Measurements from ENCODE around the gene MED14.

The MED14 gene

GRCh38 chrX:40698851-40699250, 36.5 kb downstream of the MED14 start:
- Histone ChIP-seq H3K27ac (ENCODE audit: low read depth, low read length) (no peak overlapping the region), H3K9me3 (ENCODE audit: low read length) (no peaks in the 10 kb centered on the region), H3K27me3 (ENCODE audit: control insufficient read depth in 1 of 2, insufficient read depth in 2 of 2, low read length in 2 of 2) (no peaks in the 10 kb centered on the region), H3K36me3 (ENCODE audit: insufficient read depth, low read length) (peaks cover 1% of the 10 kb centered on the region), H3K4me1 (ENCODE audit: insufficient read depth, low read length) (no peaks in the 10 kb centered on the region), H3K9ac (ENCODE audit: low read length) (no peak overlapping the region), H3K4me3 (ENCODE audit: low read depth in 1 of 2, low read length in 2 of 2) (no peak overlapping the region)

DNA sequence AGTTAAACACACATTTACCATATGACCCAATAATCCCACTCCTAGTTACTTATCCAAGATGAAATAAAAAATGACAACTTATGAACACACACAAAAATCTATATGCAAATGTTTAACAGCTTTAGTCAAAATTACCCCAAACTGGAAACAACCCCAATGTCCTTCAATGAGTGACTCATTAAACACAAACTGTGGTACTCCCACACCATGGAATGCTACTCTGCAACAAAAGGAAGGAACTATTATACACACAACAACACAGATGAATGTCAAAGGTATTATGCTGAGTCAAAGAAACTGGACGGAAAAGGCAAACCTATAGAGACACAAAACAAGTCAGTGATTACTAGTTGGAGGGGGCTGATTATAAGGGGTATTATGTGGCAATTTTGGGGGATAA, 40.5 kb downstream of the MED14 start:
- Histone ChIP-seq H3K9me3 (ENCODE audit: low read length) (no peaks in the 10 kb centered on the region), H3K4me3 (ENCODE audit: low read depth in 1 of 2, low read length in 2 of 2) (no peak overlapping the region), H3K4me1 (ENCODE audit: insufficient read depth, low read length) (no peaks in the 10 kb centered on the region), H3K36me3 (ENCODE audit: insufficient read depth, low read length) (no peaks in the 10 kb centered on the region), H3K27ac (ENCODE audit: low read depth, low read length) (no peak overlapping the region), H3K9ac (ENCODE audit: low read length) (no peak overlapping the region), H3K27me3 (ENCODE audit: control insufficient read depth in 1 of 2, insufficient read depth in 2 of 2, low read length in 2 of 2) (no peaks in the 10 kb centered on the region)

DNA sequence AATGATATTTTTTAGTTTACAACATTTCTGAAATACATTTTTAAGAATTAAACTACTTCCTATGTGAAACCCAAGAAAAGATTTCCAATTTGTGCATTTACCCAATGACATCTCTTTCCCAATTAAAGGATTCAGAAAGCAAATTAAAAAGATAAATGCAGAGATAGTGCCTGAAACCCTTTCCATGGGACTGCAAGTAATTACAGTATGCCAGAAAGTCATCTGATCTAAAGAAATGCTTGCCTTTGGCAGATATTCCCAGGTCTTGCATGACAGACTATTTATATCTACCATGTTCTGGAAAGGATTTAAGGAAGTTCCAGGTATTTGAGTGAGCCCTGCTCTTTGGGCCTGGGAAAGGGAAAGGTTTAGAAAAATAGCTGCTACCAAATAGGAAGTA, 46.4 kb downstream of the MED14 start:
- peaks cover 4% of the 10 kb centered on the region for H3K36me3 ChIP-seq (ENCODE audit: insufficient read depth, low read length)
- H3K27ac ChIP-seq (ENCODE audit: low read depth, low read length) = no peak overlapping the region
- H3K4me3 ChIP-seq (ENCODE audit: low read depth in 1 of 2, low read length in 2 of 2) = no peak overlapping the region
- H3K9ac ChIP-seq (ENCODE audit: low read length) = no peak overlapping the region
- H3K27me3 ChIP-seq (ENCODE audit: control insufficient read depth in 1 of 2, insufficient read depth in 2 of 2, low read length in 2 of 2) = peaks cover 0 to 4% of the 10 kb centered on the region in 2 donors
- no peaks in the 10 kb centered on the region for H3K4me1 ChIP-seq (ENCODE audit: insufficient read depth, low read length)
- H3K9me3 ChIP-seq (ENCODE audit: low read length) = no peaks in the 10 kb centered on the region

GRCh38 chrX:40687169-40687568, 48.2 kb downstream of the MED14 start:
- Histone ChIP-seq H3K4me1 (ENCODE audit: insufficient read depth, low read length) (no peaks in the 10 kb centered on the region), H3K27ac (ENCODE audit: low read depth, low read length) (no peak overlapping the region), H3K9me3 (ENCODE audit: low read length) (no peaks in the 10 kb centered on the region), H3K9ac (ENCODE audit: low read length) (no peak overlapping the region), H3K36me3 (ENCODE audit: insufficient read depth, low read length) (peaks cover 4% of the 10 kb centered on the region), H3K4me3 (ENCODE audit: low read depth in 1 of 2, low read length in 2 of 2) (no peak overlapping the region), H3K27me3 (ENCODE audit: control insufficient read depth in 1 of 2, insufficient read depth in 2 of 2, low read length in 2 of 2) (peaks cover 0 to 4% of the 10 kb centered on the region in 2 donors)

DNA sequence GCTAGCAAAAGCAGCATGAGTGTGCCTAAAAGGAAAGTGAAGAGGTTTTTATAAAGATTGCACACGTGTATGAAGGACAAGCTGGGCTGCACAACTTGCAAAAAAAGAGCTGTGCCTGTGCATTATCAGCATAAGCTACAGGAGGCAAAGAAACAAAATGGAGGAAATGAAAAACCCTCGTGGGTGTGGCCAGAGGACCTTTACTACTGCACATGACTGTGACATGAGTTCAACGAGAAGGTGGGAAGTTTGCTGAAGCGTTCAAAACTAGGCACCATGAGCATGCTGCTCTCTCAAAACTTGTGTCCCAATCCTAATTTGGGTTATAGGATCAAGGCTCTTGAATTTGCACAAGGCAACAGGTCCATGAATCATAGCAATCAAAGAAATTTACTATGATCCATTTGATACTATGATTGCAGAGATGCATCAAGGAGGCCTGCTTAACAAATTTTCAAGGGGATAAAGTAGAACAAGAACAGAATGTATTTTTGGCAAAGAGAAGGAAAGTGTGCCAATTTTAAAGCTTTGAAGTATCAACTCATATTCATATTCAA, 49.9 kb downstream of the MED14 start:
- Histone ChIP-seq H3K9ac (ENCODE audit: low read length) (no peak overlapping the region), H3K27ac (ENCODE audit: low read depth, low read length) (no peak overlapping the region), H3K36me3 (ENCODE audit: insufficient read depth, low read length) (peaks cover 6% of the 10 kb centered on the region), H3K4me3 (ENCODE audit: low read depth in 1 of 2, low read length in 2 of 2) (no peak overlapping the region), H3K9me3 (ENCODE audit: low read length) (no peaks in the 10 kb centered on the region), H3K4me1 (ENCODE audit: insufficient read depth, low read length) (no peaks in the 10 kb centered on the region), H3K27me3 (ENCODE audit: control insufficient read depth in 1 of 2, insufficient read depth in 2 of 2, low read length in 2 of 2) (peaks cover 0 to 4% of the 10 kb centered on the region in 2 donors)

- Histone ChIP-seq H3K36me3 (ENCODE audit: insufficient read depth, low read length) (peaks cover 7% of the 10 kb centered on the region), H3K4me1 (ENCODE audit: insufficient read depth, low read length) (no peaks in the 10 kb centered on the region), H3K27me3 (ENCODE audit: control insufficient read depth in 1 of 2, insufficient read depth in 2 of 2, low read length in 2 of 2) (peaks cover 0 to 4% of the 10 kb centered on the region in 2 donors), H3K27ac (ENCODE audit: low read depth, low read length) (no peak overlapping the region), H3K9me3 (ENCODE audit: low read length) (no peaks in the 10 kb centered on the region), H3K9ac (ENCODE audit: low read length) (no peak overlapping the region), H3K4me3 (ENCODE audit: low read depth in 1 of 2, low read length in 2 of 2) (no peak overlapping the region)
Observed at GRCh38 chrX:40684092-40684491, 51.2 kb downstream of the MED14 start.

DNA sequence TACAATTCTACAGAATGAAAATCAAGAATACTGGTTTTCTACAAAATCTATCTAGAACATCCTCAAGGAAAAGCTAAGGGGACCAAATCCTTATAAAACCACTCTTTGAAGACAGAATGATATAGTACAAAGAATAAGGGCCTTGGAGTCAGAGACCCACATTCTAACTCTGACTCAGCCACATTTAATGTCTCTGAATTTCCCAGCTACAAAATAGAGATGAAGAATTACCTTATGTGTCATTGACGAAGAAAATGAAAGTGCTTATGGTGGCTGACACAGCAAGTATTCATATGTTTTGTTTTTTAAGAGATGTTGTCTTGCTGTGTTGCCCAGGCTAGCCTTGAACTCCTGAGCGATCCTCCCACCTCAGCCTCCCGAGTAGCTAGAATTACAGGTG, 52.1 kb downstream of the MED14 start:
- no peak overlapping the region for H3K9ac ChIP-seq (ENCODE audit: low read length)
- no peaks in the 10 kb centered on the region for H3K9me3 ChIP-seq (ENCODE audit: low read length)
- H3K4me1 ChIP-seq (ENCODE audit: insufficient read depth, low read length) = no peaks in the 10 kb centered on the region
- no peak overlapping the region for H3K4me3 ChIP-seq (ENCODE audit: low read depth in 1 of 2, low read length in 2 of 2)
- H3K27ac ChIP-seq (ENCODE audit: low read depth, low read length) = no peak overlapping the region
- peaks cover 6% of the 10 kb centered on the region for H3K36me3 ChIP-seq (ENCODE audit: insufficient read depth, low read length)
- peaks cover 0 to 4% of the 10 kb centered on the region in 2 donors for H3K27me3 ChIP-seq (ENCODE audit: control insufficient read depth in 1 of 2, insufficient read depth in 2 of 2, low read length in 2 of 2)

DNA sequence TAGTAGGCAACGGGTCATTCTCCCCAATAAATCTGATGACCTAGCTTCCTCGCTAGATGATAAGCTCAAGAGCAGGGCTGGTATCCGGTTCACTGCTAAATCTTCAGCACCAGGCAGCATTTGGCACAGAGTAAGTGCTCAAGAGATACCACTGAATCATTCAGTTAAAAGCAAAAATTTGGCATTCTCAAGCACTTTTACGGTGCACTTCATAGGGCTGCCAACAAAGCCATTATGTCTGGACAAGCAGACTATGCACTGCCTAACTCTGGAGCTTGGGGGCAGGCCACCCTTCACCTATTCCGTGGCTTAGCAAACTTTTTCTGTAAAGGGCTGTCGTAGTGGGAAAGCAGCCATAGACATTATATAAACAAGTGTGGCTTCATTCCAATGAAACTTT, 64.2 kb downstream of the MED14 start:
- no peak overlapping the region for H3K27ac ChIP-seq (ENCODE audit: low read depth, low read length)
- H3K9ac ChIP-seq (ENCODE audit: low read length) = no peak overlapping the region
- peaks cover 0 to 8% of the 10 kb centered on the region in 2 donors for H3K27me3 ChIP-seq (ENCODE audit: control insufficient read depth in 1 of 2, insufficient read depth in 2 of 2, low read length in 2 of 2)
- no peak overlapping the region for H3K4me3 ChIP-seq (ENCODE audit: low read depth in 1 of 2, low read length in 2 of 2)
- H3K9me3 ChIP-seq (ENCODE audit: low read length) = no peaks in the 10 kb centered on the region
- peaks cover 12% of the 10 kb centered on the region for H3K36me3 ChIP-seq (ENCODE audit: insufficient read depth, low read length)
- no peaks in the 10 kb centered on the region for H3K4me1 ChIP-seq (ENCODE audit: insufficient read depth, low read length)

DNA sequence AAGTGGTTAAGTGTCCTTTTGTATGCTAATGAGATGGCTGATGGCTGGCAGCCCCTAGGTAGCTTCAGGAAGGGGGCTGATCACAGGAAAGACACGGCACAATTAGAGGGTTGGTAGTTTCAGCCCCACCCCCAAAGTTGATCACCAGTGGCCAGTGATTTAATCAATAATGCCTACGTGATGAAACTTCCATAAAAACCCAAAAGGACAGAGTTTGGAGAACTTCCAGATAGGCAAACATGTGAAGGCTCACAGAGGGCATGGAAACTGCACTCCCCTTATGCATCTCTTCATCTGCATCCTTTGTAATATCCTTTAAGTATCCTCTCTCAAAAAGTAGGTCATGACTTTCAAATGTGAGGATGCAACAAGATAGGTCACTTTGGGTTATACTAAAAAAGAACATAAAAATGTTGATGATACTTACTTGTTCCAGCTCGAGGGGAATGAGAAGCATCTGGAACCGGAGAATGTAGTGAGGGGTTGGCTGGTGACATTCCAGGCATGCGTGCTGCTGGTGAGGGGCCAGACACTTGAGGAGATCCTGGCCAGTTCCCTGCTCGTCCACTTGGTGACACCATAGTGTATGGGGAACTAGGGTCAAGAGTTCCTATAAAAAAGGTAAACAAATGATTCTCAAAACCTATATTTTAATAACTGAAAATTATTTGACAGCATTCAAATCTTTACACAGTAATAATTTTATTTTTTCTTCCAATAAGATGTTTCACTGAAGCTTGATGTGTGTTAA, 71.3 kb downstream of the MED14 start:
- Histone ChIP-seq H3K27ac (ENCODE audit: low read depth, low read length) (no peak overlapping the region), H3K36me3 (ENCODE audit: insufficient read depth, low read length) (peaks cover 10% of the 10 kb centered on the region), H3K27me3 (ENCODE audit: control insufficient read depth in 1 of 2, insufficient read depth in 2 of 2, low read length in 2 of 2) (no peaks in the 10 kb centered on the region), H3K9ac (ENCODE audit: low read length) (no peak overlapping the region), H3K4me3 (ENCODE audit: low read depth in 1 of 2, low read length in 2 of 2) (no peak overlapping the region), H3K9me3 (ENCODE audit: low read length) (no peaks in the 10 kb centered on the region), H3K4me1 (ENCODE audit: insufficient read depth, low read length) (no peaks in the 10 kb centered on the region)

- Histone ChIP-seq H3K27me3 (ENCODE audit: control insufficient read depth in 1 of 2, insufficient read depth in 2 of 2, low read length in 2 of 2) (no peaks in the 10 kb centered on the region), H3K27ac (ENCODE audit: low read depth, low read length) (no peak overlapping the region), H3K9me3 (ENCODE audit: low read length) (no peaks in the 10 kb centered on the region), H3K4me1 (ENCODE audit: insufficient read depth, low read length) (no peaks in the 10 kb centered on the region), H3K36me3 (ENCODE audit: insufficient read depth, low read length) (peaks cover 10% of the 10 kb centered on the region), H3K4me3 (ENCODE audit: low read depth in 1 of 2, low read length in 2 of 2) (no peak overlapping the region), H3K9ac (ENCODE audit: low read length) (no peak overlapping the region)
Observed at GRCh38 chrX:40663078-40663740, 72.1 kb downstream of the MED14 start.

- H3K9me3 ChIP-seq (ENCODE audit: low read length) = no peaks in the 10 kb centered on the region
- H3K27me3 ChIP-seq (ENCODE audit: control insufficient read depth in 1 of 2, insufficient read depth in 2 of 2, low read length in 2 of 2) = no peaks in the 10 kb centered on the region
- no peaks in the 10 kb centered on the region for H3K4me1 ChIP-seq (ENCODE audit: insufficient read depth, low read length)
- H3K27ac ChIP-seq (ENCODE audit: low read depth, low read length) = no peak overlapping the region
- H3K36me3 ChIP-seq (ENCODE audit: insufficient read depth, low read length) = peaks cover 8% of the 10 kb centered on the region
- no peak overlapping the region for H3K9ac ChIP-seq (ENCODE audit: low read length)
- no peak overlapping the region for H3K4me3 ChIP-seq (ENCODE audit: low read depth in 1 of 2, low read length in 2 of 2)
Observed at GRCh38 chrX:40661489-40661888, 73.9 kb downstream of the MED14 start.

Measured in muscle layer of colon (tissue), 2 donors.